Measurements from ENCODE around the gene GSS.

GSS gene

DNA sequence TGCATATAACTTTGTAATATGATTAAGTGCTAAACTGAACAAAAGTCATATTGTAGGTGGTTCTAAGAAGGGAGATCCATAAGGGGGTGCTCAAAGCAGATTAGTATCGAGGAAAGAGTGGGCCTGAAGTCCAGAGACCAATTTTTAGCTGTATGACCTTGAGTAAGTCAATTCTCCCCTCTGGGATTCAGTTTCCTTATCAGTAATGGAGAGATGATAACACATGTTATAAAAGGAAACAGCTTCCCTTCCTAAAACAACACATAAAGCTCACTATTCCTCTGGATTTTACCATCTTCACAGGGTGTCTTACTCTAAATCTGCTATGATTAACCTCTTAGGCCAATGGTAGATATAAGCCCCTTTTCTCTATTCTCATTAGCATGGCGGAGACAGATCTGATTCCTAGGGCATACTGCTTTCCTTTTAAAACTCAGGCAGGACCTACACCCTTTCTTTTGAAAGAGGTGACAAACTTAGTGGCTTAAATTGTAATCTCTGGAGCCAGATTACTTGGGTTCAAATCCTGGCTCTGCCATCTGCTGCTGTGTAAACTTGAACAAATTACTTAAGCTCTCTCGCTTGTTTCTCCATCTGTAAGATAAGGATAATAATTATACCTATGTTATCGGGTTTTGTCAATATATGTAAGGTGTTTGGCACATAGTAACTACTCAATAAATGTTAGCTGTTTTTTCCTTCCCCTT lies 39.7 kb downstream of the GSS start:
- TF ChIP-seq, protein P1, sequence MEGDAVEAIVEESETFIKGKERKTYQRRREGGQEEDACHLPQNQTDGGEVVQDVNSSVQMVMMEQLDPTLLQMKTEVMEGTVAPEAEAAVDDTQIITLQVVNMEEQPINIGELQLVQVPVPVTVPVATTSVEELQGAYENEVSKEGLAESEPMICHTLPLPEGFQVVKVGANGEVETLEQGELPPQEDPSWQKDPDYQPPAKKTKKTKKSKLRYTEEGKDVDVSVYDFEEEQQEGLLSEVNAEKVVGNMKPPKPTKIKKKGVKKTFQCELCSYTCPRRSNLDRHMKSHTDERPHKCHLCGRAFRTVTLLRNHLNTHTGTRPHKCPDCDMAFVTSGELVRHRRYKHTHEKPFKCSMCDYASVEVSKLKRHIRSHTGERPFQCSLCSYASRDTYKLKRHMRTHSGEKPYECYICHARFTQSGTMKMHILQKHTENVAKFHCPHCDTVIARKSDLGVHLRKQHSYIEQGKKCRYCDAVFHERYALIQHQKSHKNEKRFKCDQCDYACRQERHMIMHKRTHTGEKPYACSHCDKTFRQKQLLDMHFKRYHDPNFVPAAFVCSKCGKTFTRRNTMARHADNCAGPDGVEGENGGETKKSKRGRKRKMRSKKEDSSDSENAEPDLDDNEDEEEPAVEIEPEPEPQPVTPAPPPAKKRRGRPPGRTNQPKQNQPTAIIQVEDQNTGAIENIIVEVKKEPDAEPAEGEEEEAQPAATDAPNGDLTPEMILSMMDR (IDR thresholded peaks at IDR 0.05; ENCODE audit: low read length), result no peak
- no peak for TF ChIP-seq EZH2 (IDR thresholded peaks at IDR 0.05; ENCODE audit: borderline replicate concordance, low read length)
- H3K36me3 ChIP-seq (ENCODE audit: insufficient read depth, low read length), result no peaks in the 10 kb centered on the region
- H3F3A ChIP-seq (ENCODE audit: insufficient read depth, low read length), result no peaks in the 10 kb centered on the region
- H3K4me1 ChIP-seq (ENCODE audit: insufficient read depth, low read length, severe bottlenecking), result no peaks in the 10 kb centered on the region
- no peak overlapping the region for H3K9ac ChIP-seq (ENCODE audit: low read length)
- no peaks in the 10 kb centered on the region for H3K79me2 ChIP-seq (ENCODE audit: insufficient read depth, low read length)
- H3K27me3 ChIP-seq (ENCODE audit: insufficient read depth, low read length), result no peaks in the 10 kb centered on the region; the same call in 1 of the 2 replicates
- H2AFZ ChIP-seq (ENCODE audit: low read length), result no peak overlapping the region
- no peak overlapping the region for H3K27ac ChIP-seq (ENCODE audit: low read depth, low read length, poor library complexity, severe bottlenecking)
- H3K4me3 ChIP-seq (ENCODE audit: low read depth, low read length, poor library complexity, severe bottlenecking), result no peak overlapping the region
- no peaks in the 10 kb centered on the region for H4K20me1 ChIP-seq (ENCODE audit: insufficient read depth, low read length)
- H3K9me3 ChIP-seq (ENCODE audit: low read length), result no peaks in the 10 kb centered on the region
- no peak overlapping the region for H3K4me2 ChIP-seq (ENCODE audit: low read length)
- H3K9me2 ChIP-seq (ENCODE audit: low read depth, low read length), result no peaks in the 10 kb centered on the region

DNA sequence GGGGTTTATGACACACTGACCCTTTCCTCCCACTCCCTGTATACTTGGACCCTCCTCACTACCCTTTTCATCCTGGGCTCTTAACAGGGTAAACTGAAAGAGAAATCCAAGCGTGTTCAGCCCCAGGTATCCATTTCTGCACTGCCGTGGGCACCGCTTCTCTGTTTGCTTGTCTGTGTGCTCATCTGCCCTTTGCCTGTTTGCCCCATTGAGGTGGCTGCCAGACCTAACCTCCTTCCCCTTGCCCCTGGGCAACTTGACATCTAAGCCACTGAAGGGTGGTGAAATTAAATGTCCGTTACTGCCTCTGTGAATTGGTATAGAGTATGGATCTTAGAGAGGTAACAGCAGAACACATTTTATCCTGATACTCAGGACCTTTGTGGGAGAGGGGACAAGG lies 40.5 kb downstream of the GSS start:
- no peak overlapping the region for H3K27ac ChIP-seq (ENCODE audit: low read depth, low read length, poor library complexity, severe bottlenecking)
- H2AFZ ChIP-seq (ENCODE audit: low read length), result no peak overlapping the region
- TF ChIP-seq, protein P1 (IDR thresholded peaks at IDR 0.05; ENCODE audit: low read length), result no peak
- no peak for TF ChIP-seq EZH2 (IDR thresholded peaks at IDR 0.05; ENCODE audit: borderline replicate concordance, low read length)
- no peaks in the 10 kb centered on the region for H3F3A ChIP-seq (ENCODE audit: insufficient read depth, low read length)
- no peaks in the 10 kb centered on the region for H4K20me1 ChIP-seq (ENCODE audit: insufficient read depth, low read length)
- no peak overlapping the region for H3K9ac ChIP-seq (ENCODE audit: low read length)
- no peaks in the 10 kb centered on the region for H3K9me3 ChIP-seq (ENCODE audit: low read length)
- H3K79me2 ChIP-seq (ENCODE audit: insufficient read depth, low read length), result no peaks in the 10 kb centered on the region
- no peak overlapping the region for H3K4me2 ChIP-seq (ENCODE audit: low read length)
- no peak overlapping the region for H3K4me3 ChIP-seq (ENCODE audit: low read depth, low read length, poor library complexity, severe bottlenecking)
- H3K27me3 ChIP-seq (ENCODE audit: insufficient read depth, low read length), result no peaks in the 10 kb centered on the region; the same call in 1 of the 2 replicates
- H3K4me1 ChIP-seq (ENCODE audit: insufficient read depth, low read length, severe bottlenecking), result no peaks in the 10 kb centered on the region
- no peaks in the 10 kb centered on the region for H3K9me2 ChIP-seq (ENCODE audit: low read depth, low read length)
- no peaks in the 10 kb centered on the region for H3K36me3 ChIP-seq (ENCODE audit: insufficient read depth, low read length)

DNA sequence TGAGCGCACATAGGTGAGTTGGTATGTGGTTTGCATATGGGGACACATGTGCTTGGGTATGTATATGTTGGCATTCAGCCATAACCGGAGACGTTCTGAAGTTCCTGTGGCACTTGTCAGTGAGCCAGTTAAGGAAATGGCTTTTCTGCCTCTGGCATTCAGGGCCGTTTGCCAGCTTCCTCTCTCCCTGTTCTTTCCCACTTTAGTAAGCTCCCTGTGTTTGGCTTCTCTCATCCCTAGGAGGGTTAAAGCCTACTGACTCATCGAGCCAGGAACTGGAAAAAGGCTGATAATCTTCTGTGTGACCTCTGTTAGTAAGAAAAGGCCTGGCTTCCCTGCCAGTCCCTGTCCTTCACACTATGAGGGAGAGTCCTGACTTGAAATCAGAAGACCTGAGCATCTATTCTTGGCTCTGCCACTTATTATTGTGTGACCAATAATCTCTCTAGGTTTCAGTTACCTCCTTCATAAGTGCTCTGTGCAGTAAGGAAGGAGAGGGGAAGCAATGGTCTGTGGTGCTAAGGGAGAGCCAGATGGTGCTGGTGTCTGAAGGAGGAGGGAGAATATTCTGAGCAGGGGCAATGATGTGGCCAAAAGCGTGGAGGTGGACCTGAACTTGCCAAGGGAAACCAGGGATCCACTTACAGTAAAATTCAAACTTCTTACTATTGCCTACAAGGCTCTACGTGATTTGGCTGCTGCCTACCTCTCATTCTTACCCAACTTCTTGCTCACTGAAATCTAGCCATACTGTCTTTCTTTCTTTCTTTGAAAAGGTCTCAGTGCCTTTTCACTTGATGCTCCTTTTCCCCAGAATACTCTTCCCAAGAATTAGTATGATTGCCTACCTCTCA lies 47.8 kb downstream of the GSS start:
- H4K20me1 ChIP-seq (ENCODE audit: insufficient read depth, low read length), result no peaks in the 10 kb centered on the region
- H3K27me3 ChIP-seq (ENCODE audit: insufficient read depth, low read length), result no peaks in the 10 kb centered on the region
- TF ChIP-seq, protein P1 (IDR thresholded peaks at IDR 0.05; ENCODE audit: low read length), result no peak
- TF ChIP-seq EZH2 (IDR thresholded peaks at IDR 0.05; ENCODE audit: borderline replicate concordance, low read length), result no peak
- peaks cover 9% of the 10 kb centered on the region for H3K4me1 ChIP-seq (ENCODE audit: insufficient read depth, low read length, severe bottlenecking)
- no peaks in the 10 kb centered on the region for H3K9me3 ChIP-seq (ENCODE audit: low read length)
- H2AFZ ChIP-seq (ENCODE audit: low read length), result no peak overlapping the region
- H3K4me3 ChIP-seq (ENCODE audit: low read depth, low read length, poor library complexity, severe bottlenecking), result no peak overlapping the region
- no peaks in the 10 kb centered on the region for H3K36me3 ChIP-seq (ENCODE audit: insufficient read depth, low read length)
- no peaks in the 10 kb centered on the region for H3K79me2 ChIP-seq (ENCODE audit: insufficient read depth, low read length)
- H3K9ac ChIP-seq (ENCODE audit: low read length), result no peak overlapping the region
- H3K27ac ChIP-seq (ENCODE audit: low read depth, low read length, poor library complexity, severe bottlenecking), result no peak overlapping the region
- H3K4me2 ChIP-seq (ENCODE audit: low read length), result no peak overlapping the region; the same call in 1 of the 2 replicates
- no peaks in the 10 kb centered on the region for H3K9me2 ChIP-seq (ENCODE audit: low read depth, low read length)
- H3F3A ChIP-seq (ENCODE audit: insufficient read depth, low read length), result no peaks in the 10 kb centered on the region

Data from OCI-LY1 (cell line).